KOPT-K1 (cell line): Measurements from ENCODE around the gene REPS1.
"Not testable (repeated sequence)": the region's sequence is repeated elsewhere in the genome, so short reads cannot be mapped to it uniquely, and the experiment has no call there.

Experiments
- H3K27ac ChIP-seq: fragments of 200-600 bp; sonication (generic); 2 replicates; pipeline ENCODE4 v1.5.1; 2016; ENCODE audit warnings: antibody characterized with exemption, mild to moderate bottlenecking, low read depth, low read length; ENCODE audit not compliant: poor library complexity, severe bottlenecking
- H3K36me3 ChIP-seq: fragments of 200-600 bp; sonication (generic); 2 replicates; pipeline ENCODE4 v1.5.1; 2017; ENCODE audit warnings: antibody characterized with exemption, mild to moderate bottlenecking, low read length, moderate library complexity; ENCODE audit not compliant: insufficient read depth
- H3K9me3 ChIP-seq: fragments of 200-600 bp; sonication (generic); 2 replicates; pipeline ENCODE4 v1.5.1; 2017; ENCODE audit warnings: antibody characterized with exemption, low read length, mild to moderate bottlenecking; ENCODE audit not compliant: insufficient read depth, poor library complexity, severe bottlenecking

REPS1 gene

DNA sequence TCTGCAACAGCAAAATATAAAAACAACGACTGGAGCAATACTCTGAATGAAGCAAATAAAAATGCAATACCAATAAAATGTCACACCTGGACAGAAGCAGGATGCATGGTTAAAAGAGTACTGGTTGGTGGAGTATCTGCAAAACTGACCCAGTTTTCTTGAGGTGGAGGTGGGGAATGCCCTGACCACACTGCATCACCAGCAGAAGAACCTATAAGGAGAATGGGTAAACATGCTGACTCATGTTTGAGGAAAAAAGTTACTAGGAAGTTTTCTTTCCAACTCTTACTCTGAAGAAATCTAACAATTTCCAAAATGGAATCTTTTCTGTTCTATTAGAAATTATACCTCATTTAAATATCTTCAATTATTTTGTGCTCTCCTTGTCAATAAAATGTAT, 43.6 kb downstream of the REPS1 start:
- peaks cover 67% of the 10 kb centered on the region for H3K36me3 ChIP-seq
- no peaks in the 10 kb centered on the region for H3K9me3 ChIP-seq
- H3K27ac ChIP-seq: no peak overlapping the region

DNA sequence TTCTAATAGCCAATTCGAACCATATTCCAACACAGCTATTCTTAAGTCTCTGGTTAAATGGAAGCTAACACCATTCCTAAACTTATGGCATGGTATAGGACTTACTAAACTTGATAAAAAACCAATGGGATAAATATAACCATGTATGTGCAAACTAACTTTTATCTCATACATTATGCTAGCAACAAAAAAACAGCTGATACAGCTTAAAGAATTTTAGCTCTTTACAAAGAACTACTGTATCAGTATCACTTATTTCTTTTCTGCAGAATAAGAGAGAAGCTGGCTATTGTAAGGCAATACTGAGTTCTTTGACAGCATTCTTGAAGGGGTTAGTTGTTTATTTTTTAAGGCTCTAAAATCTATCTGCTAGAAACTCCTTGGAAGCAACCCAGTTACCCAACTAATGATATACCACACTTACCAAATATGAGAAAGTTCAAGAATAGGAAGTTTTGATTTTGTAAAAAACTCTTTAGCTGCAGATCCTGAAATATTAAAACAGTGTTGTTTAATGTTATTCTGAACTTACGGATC, 44.9 kb downstream of the REPS1 start:
- peaks cover 77% of the 10 kb centered on the region for H3K36me3 ChIP-seq
- H3K27ac ChIP-seq: no peak overlapping the region
- peaks cover 4% of the 10 kb centered on the region for H3K9me3 ChIP-seq

DNA sequence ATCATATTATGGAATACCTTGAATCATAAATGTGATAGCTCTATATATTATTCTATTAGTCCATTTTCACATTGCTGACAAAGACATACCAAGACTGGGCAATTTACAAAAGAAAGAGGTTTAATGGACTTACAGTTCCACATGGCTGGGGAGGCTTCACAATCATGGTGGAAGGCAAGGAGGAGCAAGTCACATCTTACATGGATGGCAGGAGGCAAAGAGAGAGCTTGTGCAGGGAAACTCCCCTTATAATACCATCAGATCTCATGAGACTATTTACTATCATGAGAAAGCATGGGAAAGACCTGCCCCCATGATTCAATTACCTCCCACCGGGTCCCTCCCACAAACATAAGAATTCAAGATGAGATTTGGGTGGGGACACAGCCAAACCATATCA, 51.2 kb downstream of the REPS1 start:
- Histone ChIP-seq H3K9me3 (peaks cover 28% of the 10 kb centered on the region), H3K36me3 (peaks cover 69% of the 10 kb centered on the region)
- not testable (repeated sequence) for H3K27ac ChIP-seq

DNA sequence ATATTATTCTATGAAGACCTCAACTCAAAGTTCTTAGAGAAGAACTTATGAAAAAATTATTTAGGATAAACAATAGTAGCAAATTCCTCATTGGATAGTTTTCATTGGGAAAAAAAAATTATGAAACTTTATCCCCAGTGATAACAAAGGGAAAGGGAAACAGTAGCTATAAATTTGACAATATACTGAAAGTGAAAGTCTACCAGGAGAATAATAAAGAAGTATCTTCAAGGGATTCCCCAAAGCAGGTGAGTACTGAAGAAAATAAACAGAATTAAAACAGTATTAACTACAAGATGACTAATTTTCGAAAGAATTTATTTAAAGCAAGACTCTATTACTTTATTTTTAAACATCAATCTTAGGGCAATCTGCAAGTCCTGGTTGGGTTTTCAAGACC, 56.4 kb downstream of the REPS1 start:
- peaks cover 10% of the 10 kb centered on the region for H3K9me3 ChIP-seq
- no peak overlapping the region for H3K27ac ChIP-seq
- peaks cover 46% of the 10 kb centered on the region for H3K36me3 ChIP-seq

DNA sequence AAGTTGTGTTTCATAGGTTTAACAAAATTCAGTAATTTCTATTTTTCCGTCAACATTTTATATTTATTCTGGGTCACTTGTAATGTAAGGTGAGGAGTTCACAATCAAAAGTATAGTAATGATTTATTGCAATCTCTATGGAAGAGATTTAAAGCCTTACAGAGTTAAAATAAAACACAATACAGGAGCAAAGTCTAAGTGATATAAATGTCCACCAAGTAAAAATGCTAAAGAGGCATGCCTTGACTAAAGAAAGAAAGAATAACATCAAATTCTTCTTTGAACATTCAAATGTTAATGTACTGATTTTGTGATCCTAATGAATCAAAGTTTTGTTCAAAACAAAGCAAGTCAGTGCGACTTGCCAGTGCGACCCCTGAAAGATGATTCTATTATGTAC, 61.5 kb downstream of the REPS1 start:
- Histone ChIP-seq H3K27ac (no peak overlapping the region), H3K36me3 (peaks cover 47% of the 10 kb centered on the region), H3K9me3 (no peaks in the 10 kb centered on the region)

DNA sequence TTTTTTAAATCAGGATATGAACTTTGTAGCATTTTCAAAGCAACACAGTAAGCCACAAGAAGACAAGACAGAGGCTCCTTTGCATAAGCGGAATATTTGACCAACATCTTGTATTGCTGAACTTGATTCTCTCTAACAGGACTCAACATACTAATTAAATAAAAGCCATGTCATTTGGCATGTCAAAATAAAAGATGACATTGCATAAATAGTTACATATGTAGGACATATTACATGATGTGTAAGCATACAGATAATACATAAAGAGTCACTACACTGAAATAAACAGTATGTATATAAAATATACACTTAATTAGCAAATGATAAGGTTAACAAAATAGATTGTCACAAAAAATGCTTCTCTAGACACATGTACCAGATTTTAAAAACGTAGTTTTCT, 62.2 kb downstream of the REPS1 start:
- peaks cover 53% of the 10 kb centered on the region for H3K36me3 ChIP-seq
- no peak overlapping the region for H3K27ac ChIP-seq
- H3K9me3 ChIP-seq: no peaks in the 10 kb centered on the region

DNA sequence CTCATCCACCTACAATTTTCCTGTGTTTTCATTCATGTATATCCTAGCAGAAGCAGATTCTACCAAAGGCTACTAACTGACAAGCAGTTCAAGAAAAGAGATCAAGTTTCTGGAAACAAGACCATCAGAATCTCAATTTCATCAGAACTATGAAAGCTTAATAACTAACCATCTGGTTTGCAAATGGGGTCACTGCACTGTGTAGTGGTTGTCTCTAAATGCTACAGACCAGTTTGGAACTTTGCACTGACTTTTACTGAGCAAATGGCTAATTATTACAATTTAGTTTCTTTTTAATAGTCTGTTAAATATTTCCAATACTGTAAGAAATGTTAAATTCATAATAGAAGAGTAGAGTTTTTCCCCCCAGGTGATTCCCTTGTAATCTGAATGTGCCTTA, 64.5 kb downstream of the REPS1 start:
- H3K27ac ChIP-seq: no peak overlapping the region
- no peaks in the 10 kb centered on the region for H3K9me3 ChIP-seq
- peaks cover 58% of the 10 kb centered on the region for H3K36me3 ChIP-seq

DNA sequence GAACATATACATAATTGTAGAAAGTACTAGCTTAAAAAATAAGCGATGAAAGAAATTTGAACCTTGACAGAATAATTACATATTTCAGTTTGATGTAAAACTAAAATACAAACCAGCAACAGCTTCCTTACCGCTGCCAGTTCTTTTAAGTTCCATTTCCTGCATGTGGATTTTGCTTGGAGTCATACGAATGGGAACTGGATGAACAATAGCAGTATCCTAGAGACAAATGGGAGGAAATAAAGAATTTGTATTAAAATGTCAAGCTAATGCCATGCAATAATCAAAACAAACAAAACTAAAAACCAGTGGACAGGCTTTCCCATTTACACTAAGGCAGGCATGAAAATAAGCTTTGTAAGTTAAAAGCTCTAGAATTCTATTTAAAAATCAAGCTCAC, 67.1 kb downstream of the REPS1 start:
- Histone ChIP-seq H3K27ac (no peak overlapping the region), H3K36me3 (peaks cover 64% of the 10 kb centered on the region), H3K9me3 (no peaks in the 10 kb centered on the region)

DNA sequence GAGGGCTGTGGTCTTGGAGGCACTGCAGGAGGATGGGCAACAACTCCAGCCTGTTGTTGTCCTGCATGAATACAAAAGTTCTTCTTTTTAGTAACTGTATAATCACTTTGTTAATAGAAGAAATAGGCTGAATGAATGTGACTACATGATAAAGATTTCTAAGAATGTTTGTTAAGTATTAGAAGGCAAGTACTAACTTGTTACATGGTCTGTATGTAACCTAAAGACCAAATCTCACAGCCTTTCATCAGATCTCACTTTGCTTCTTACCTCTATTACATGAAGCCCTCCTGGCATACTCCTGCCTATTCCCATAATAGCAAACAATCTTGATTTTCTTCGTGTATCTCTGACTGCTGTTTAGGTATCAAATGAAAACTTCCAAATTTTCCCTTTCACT, 73.4 kb downstream of the REPS1 start:
- Histone ChIP-seq H3K27ac (no peak overlapping the region), H3K9me3 (no peaks in the 10 kb centered on the region), H3K36me3 (peaks cover 96% of the 10 kb centered on the region)

DNA sequence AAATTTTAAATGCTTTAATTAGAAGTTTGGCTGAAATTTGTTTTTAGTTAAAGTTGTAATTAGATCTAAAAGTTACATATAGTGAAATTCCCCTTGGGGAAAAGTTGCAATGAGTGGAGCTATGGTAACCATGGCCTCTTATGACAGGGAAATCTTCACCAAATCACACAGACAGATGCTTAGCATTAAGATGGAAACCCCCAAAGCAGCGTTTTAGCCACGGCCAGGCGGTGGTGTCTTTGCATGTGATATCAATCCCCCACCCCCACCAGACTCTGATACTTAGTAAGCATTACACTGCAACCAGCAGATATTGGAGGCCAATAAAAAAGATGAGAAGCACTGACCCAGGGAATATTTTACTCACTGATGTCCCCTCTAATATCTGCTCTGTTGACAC, 75.7 kb downstream of the REPS1 start:
- peaks cover 99% of the 10 kb centered on the region for H3K36me3 ChIP-seq
- H3K9me3 ChIP-seq: no peaks in the 10 kb centered on the region
- no peak overlapping the region for H3K27ac ChIP-seq

DNA sequence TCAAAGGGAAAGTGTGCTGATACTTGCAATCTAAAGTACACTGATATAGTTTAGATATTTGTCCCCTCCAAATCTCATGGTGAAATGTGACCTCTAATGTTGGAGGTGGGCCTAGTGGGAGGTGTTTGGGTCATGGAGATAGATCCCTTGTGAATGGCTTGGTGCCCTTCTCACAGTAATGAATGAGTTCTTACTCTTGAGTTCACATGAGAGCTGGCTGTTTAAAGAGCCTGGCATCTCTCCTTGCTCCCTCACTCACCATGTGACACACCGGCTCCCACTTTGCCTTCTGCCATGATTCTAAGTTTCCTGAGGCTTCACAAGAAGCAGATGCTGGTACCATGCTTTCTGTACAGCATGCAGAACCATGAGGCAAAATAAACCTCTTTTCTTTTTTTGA, 78.1 kb downstream of the REPS1 start:
- Histone ChIP-seq H3K36me3 (peaks cover 97% of the 10 kb centered on the region), H3K9me3 (no peaks in the 10 kb centered on the region), H3K27ac (no peak overlapping the region)

DNA sequence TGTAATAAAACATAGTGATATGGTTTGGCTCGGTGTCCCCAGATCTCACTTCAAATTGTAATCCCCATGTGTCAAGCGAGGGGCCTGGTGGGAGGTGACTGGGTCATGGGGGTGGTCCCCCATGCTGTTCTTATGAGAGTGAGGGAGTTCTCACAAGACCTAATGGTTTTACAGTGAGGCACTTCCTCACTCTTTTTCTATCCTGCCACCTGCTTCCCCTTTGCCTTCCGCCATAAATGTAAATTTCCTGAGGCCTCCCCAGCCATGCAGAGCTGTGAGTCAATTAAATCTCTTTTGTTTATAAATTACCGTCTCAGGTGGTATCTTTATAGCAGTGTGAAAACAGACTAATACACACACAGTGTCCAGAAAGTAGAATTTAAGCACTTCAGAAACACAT, 78.5 kb downstream of the REPS1 start:
- H3K9me3 ChIP-seq: no peaks in the 10 kb centered on the region
- H3K36me3 ChIP-seq: peaks cover 97% of the 10 kb centered on the region

DNA sequence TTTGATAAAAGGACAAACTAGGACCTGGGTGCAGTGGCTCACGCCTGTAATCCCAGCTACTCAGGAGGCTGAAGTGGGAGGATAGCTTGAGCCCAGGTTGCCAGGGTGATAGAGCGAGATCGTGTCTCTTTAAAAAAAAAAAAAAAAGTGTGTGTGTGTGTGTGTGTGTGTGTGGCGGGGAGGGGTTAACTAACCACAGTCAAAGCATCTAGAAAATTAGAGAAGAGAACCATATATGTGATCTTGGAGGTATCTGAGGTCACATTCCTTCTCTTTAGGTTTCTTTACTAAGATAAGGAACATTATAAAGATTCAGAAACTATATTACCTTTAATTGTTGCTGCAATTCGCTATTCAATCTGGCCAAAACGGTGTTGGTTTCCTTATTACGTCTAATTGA, 80.9 kb downstream of the REPS1 start:
- peaks cover 95% of the 10 kb centered on the region for H3K36me3 ChIP-seq
- no peak overlapping the region for H3K27ac ChIP-seq
- H3K9me3 ChIP-seq: no peaks in the 10 kb centered on the region

More for the DNA sequence above, 78.5 kb downstream of the REPS1 start:
- no peak overlapping the region for H3K27ac ChIP-seq

DNA sequence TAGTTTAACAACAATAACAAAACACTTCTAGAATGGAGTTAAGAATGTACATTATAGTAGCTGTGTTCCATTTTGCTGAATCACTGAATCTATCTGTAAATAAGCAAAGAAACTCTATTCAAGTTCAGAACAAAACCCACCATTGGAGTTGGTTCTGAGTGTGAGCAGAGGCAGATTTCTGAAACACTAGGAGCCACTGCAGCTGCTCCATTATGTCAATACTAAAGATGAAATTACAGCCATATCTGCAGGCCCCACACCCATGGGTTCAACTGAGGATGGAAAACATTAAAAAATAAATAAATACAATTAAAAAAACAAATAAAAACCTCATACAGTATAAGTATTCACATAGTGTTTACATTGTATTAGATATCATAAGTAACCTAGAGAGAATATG, 91.0 kb downstream of the REPS1 start:
- H3K9me3 ChIP-seq: no peaks in the 10 kb centered on the region
- peaks cover 44% of the 10 kb centered on the region for H3K36me3 ChIP-seq
- no peak overlapping the region for H3K27ac ChIP-seq

DNA sequence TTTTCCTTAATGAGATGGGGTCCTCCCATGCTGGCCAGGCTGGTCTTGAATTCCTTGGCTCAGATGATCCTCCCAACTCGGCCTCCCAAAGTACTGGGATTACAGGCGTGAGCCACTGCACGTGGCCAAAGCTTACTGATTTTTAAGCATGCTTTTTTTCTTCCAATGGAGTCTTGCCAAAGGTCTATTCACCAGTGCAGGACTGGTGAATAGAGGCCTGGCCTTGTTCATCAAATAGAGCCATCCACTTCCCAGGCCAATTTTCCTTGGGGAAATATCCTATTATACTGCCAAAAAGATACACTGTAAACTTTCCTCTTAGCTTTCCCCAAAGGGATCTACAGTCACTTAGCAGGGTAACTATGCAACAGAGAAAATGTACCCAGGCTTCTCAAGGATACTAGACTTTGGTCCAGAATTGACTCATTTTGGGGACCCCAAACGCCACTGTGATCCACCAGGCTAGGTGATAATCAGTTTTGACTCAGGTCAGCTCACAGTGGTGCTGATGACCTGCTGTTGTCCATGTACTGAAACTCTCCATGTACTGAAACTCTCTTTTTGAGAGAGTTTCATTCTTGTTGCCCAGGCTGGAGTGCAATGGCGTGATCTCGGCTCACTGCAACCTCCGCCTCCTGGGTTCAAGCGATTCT, 91.8 kb downstream of the REPS1 start:
- Histone ChIP-seq H3K27ac (no peak overlapping the region), H3K36me3 (peaks cover 36% of the 10 kb centered on the region), H3K9me3 (no peaks in the 10 kb centered on the region)

DNA sequence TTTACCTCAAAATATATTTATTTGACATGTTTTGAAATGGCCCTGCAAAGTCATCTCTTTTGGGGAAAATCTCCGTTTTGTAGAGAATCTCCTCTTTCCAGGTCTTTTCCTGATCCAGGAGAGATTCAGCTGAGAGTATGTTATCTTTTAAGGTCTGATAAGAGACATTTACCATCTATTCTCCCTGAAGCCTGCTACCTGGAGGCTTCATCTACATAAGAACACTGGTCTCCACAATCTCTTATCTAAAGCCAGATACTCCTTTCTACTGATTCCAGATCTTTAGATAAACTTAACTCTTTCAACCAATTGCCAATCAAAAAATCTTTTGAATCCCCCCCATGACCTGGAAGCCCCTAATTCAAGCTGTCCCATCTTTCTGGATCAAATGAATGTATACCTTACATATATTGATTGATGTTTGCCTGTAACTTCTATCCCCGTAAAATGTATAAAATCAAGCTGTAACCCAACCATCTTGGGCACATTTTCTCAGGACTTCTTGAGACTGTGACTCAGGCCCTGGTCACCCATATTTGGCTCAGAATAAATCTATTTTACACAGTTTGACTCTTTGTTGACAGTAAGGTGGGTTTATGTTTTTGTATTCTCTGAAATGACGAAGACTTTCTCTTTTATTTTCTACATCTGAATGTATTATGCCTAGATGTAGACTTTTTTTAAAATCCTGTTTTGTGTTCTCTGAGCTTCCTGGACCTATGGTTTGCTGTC, 96.6 kb downstream of the REPS1 start:
- Histone ChIP-seq H3K9me3 (no peaks in the 10 kb centered on the region), H3K27ac (no peak overlapping the region)

More for the DNA sequence above, 96.6 kb downstream of the REPS1 start:
- peaks cover 9% of the 10 kb centered on the region for H3K36me3 ChIP-seq
